ENCODE data around the gene TMEM80. TPM values are rescaled to one million over a fixed set of nuclear protein-coding genes. Genes with fewer than 3 reads are reported as not detected.

TMEM80 gene
- total and polyA plus RNA-seq, 2 of the 8 experiments (the other 6 are each of a cell fraction or from before 2014, with no cell fraction given), result 8.0 to 16.3 TPM

- Histone ChIP-seq H2BK120ac (replicated peaks; ENCODE audit: low read depth, low read length) (peak overlapping the region; percentile 67), H2BK15ac (ENCODE audit: low read length) (no peak overlapping the region), H2AK5ac (ENCODE audit: low read depth, low read length) (peak overlapping the region; percentile 47; the same call in 1 of the 2 replicates), H3K79me2 (ENCODE audit: control insufficient read depth in 1 of 2, insufficient read depth in 2 of 2, low read length in 2 of 2) (no peaks in the 10 kb centered on the region), H4K5ac (ENCODE audit: insufficient read length, low read depth, low read length) (no peak overlapping the region), H3K56ac (replicated peaks; ENCODE audit: insufficient read length, low read depth, low read length) (no peak overlapping the region), H3K23me2 (ENCODE audit: low read depth, low read length) (peaks cover 2% of the 10 kb centered on the region; the same call in 1 of the 2 replicates), H2BK5ac (ENCODE audit: low read depth, low read length) (peak overlapping the region; percentile 26; the same call in 1 of the 2 replicates), H4K91ac (replicated peaks; ENCODE audit: insufficient read length, low read length) (peak overlapping the region; percentile 83), H3K9me3 (ENCODE audit: insufficient read depth in 2 of 2, low read depth in 1 of 2, low read length in 1 of 2) (no peaks in the 10 kb centered on the region), H3K27ac (ENCODE audit: low read depth, low read length) (no peak overlapping the region), H3K14ac (ENCODE audit: insufficient read length) (no peak overlapping the region), H2BK12ac (ENCODE audit: low read depth, low read length) (peak overlapping the region; percentile 73; the same call in 1 of the 2 replicates), H3K27me3 (replicated peaks in 1 of 4; ENCODE audit: control insufficient read depth in 3 of 4, extremely low read depth in 1 of 4, insufficient read depth in 3 of 4, low read length in 3 of 4) (no peaks in the 10 kb centered on the region), H3K23ac (ENCODE audit: insufficient read length) (no peak overlapping the region), H3K18ac (ENCODE audit: extremely low read depth, low read length) (no peak overlapping the region), H3K4ac (replicated peaks; ENCODE audit: insufficient read length, low read depth, low read length) (peak overlapping the region; percentile 24), H3K9ac (replicated peaks in 1 of 4; ENCODE audit: extremely low read depth in 1 of 4, low read depth in 3 of 4, low read length in 3 of 4) (no peak overlapping the region; a peak in 1 of 7 replicates), H3K4me2 (ENCODE audit: insufficient read depth in 1 of 2, low read depth in 2 of 2, low read length in 2 of 2) (no peak overlapping the region), H4K8ac (ENCODE audit: extremely low read depth, insufficient read depth, low read length) (no peak overlapping the region), H4K20me1 (replicated peaks in 1 of 2; ENCODE audit: control insufficient read depth in 1 of 2, insufficient read depth in 2 of 2, low read length in 2 of 2) (no peaks in the 10 kb centered on the region), H3K79me1 (ENCODE audit: low read depth, low read length) (no peaks in the 10 kb centered on the region), H3K4me3 (ENCODE audit: extremely low read depth in 1 of 4, insufficient read depth in 2 of 4, low read depth in 3 of 4, low read length in 4 of 4) (no peak overlapping the region), H2BK20ac (ENCODE audit: low read length) (peak overlapping the region; percentile 84; the same call in 1 of the 2 replicates), H3K36me3 (ENCODE audit: control insufficient read depth in 2 of 4, insufficient read depth in 4 of 4, low read length in 3 of 4) (no peaks in the 10 kb centered on the region), H2AFZ (ENCODE audit: low read length) (no peak overlapping the region), H3K4me1 (replicated peaks in 1 of 4; ENCODE audit: control insufficient read depth in 3 of 4, insufficient read depth in 4 of 4, low read length in 3 of 4) (peaks cover 0 to 9% (median 0%) of the 10 kb centered on the region in 4 experiments; a peak in 2 of 7 replicates)
- FAIRE-seq (no peak), DNase-seq (ENCODE audit: low read depth in 1 of 2, low spot score in 2 of 2) (no peak)
- POLR2A ChIA-PET (ENCODE audit: partially characterized antibody), result interaction anchor here (32.3 kb wide), 1 partner anchor 25 kb away, joined by 636 read pairs; the partner anchor contains the start of gene GATD1
- CTCF ChIA-PET (ENCODE audit: partially characterized antibody), result interaction anchor here (1.1 to 26.9 kb wide), 2 partner anchors 15 to 23 kb away, joined by 3 to 395 read pairs; no protein-coding TSS in a partner anchor
- WGBS, 2 experiments (ENCODE audit: extremely low coverage in 1 of 2, insufficient coverage in 1 of 2, insufficient read length in 1 of 2, insufficient replicate concordance in 2 of 2, low coverage in 1 of 2, low lambda C conversion rate in 2 of 2, missing lambda C conversion rate in 1 of 2), result 97% methylated on average over 3 of the region's 3 CpGs; no CpG with 5 or more reads in 1 of the 2 experiments
- TF ChIP-seq FOSL1 (IDR thresholded peaks at IDR 0.05; ENCODE audit: insufficient read depth, low read depth, low read length) (no peak), CTCF (IDR thresholded peaks at IDR 0.05; ENCODE audit: control extremely low read depth in 1 of 3, insufficient read depth in 1 of 3, low read depth in 1 of 3, low read length in 3 of 3) (no peak), POU5F1 (IDR thresholded peaks at IDR 0.05; ENCODE audit: low read depth, low read length) (no peak), E2F6 (IDR thresholded peaks at IDR 0.05) (no peak), RNF2 (IDR thresholded peaks at IDR 0.05; ENCODE audit: borderline replicate concordance, low read depth, low read length, missing control alignments, poor library complexity, severe bottlenecking) (no peak), TAF1 (IDR thresholded peaks at IDR 0.05; ENCODE audit: low read depth, low read length) (no peak), ATF2 (IDR thresholded peaks at IDR 0.05; ENCODE audit: low read length) (no peak)
Observed at GRCh38 chr11:742156-742546, 46.5 kb downstream of the TMEM80 start.
